GM23338 (cell line): ENCODE data around the gene PLD5.

Experiments used
- CREB1 ChIP-seq: fragments of 250-450 bp; sonication (Bioruptor Pico); IDR thresholded peaks from 2 replicates; pipeline ENCODE4 v1.5.0; 2020; ENCODE audit warnings: low read depth, mild to moderate bottlenecking, moderate library complexity
- EZH2 ChIP-seq: fragments of 200-600 bp; sonication (generic); IDR thresholded peaks from one replicate; pipeline ENCODE4 v1.8.0; 2017; ENCODE audit warnings: antibody characterized with exemption, mild to moderate bottlenecking, low read depth; ENCODE audit not compliant: unreplicated experiment
- EZH2phosphoT487 ChIP-seq: fragments of 200-600 bp; sonication (generic); IDR thresholded peaks from one replicate; pipeline ENCODE4 v1.8.1; 2018; ENCODE audit warnings: antibody characterized with exemption; ENCODE audit not compliant: unreplicated experiment
- NANOG ChIP-seq: IDR thresholded peaks from 2 replicates; pipeline ENCODE4 v1.6.1; 2016; ENCODE audit warnings: antibody characterized with exemption, borderline replicate concordance
- POLR2AphosphoS5 ChIP-seq: IDR thresholded peaks from 2 replicates; pipeline ENCODE4 v1.6.1; 2016; ENCODE audit warnings: antibody characterized with exemption, low read depth
- ZNF114 ChIP-seq: fragments of 250-450 bp; sonication (Bioruptor Pico); IDR thresholded peaks from 2 replicates; pipeline ENCODE4 v1.5.0; 2020; ENCODE audit warnings: mild to moderate bottlenecking, moderate library complexity
- TF ChIP-seq, protein P1 (sequence below), 2 experiments: fragments of 200-600 bp in 1 of 2; sonication (generic) in 1 of 2; conservative IDR thresholded peaks; 2 replicates each; pipeline versions ENCODE4 v1.5.1 to v1.6.1; 2016 to 2017; ENCODE audit warnings: antibody characterized with exemption in 2 of 2, low read depth in 2 of 2, mild to moderate bottlenecking in 2 of 2, moderate library complexity in 1 of 2

DNA sequence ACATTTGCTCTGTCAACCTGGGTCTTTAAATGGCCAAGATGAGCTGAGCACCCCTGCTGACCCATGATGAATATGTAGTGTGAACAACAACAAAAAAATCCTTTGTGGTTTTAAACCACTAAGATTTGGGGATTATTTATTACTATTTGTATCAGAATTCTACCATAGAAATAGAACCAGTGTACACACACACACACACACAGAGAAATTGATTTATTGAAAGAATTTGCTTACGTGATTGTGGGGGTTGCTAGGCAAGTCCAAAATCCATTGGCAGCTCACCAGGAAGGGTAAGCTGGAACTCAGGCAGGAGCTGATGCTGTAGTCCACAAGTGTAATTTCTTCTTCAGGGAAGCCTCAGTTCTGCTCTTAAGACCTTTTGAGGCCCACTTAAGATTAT, 443.1 kb downstream of the PLD5 start:
- TF ChIP-seq EZH2 (no peak), NANOG (no peak), CREB1 (CRISPR knock-in tag) (no peak), ZNF114 (CRISPR knock-in tag) (no peak), POLR2AphosphoS5 (no peak), EZH2phosphoT487 (no peak)
- TF ChIP-seq, protein P1, sequence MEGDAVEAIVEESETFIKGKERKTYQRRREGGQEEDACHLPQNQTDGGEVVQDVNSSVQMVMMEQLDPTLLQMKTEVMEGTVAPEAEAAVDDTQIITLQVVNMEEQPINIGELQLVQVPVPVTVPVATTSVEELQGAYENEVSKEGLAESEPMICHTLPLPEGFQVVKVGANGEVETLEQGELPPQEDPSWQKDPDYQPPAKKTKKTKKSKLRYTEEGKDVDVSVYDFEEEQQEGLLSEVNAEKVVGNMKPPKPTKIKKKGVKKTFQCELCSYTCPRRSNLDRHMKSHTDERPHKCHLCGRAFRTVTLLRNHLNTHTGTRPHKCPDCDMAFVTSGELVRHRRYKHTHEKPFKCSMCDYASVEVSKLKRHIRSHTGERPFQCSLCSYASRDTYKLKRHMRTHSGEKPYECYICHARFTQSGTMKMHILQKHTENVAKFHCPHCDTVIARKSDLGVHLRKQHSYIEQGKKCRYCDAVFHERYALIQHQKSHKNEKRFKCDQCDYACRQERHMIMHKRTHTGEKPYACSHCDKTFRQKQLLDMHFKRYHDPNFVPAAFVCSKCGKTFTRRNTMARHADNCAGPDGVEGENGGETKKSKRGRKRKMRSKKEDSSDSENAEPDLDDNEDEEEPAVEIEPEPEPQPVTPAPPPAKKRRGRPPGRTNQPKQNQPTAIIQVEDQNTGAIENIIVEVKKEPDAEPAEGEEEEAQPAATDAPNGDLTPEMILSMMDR (conservative IDR thresholded peaks at IDR 0.05; ENCODE audit: low read depth in 2 of 2), result no peak
